Neural progenitor cell (in vitro differentiated cells): ENCODE results near the gene SLC6A9. TPM values are rescaled to one million over a fixed set of nuclear protein-coding genes. Genes with fewer than 3 reads are reported as not detected.
A peak's percentile ranks its signal among the peaks of the same experiment; 100 is the strongest.

ENCODE experiments used
- DNase-seq: peaks from one replicate; pipeline ENCODE4 v3.0.0-alpha.2; 2016; ENCODE audit warnings: low spot score
- H2AFZ ChIP-seq: fragments of 200-600 bp; sonication (generic); replicated peaks from 2 replicates; pipeline ENCODE4 v1.6.1; 2016; ENCODE audit warnings: antibody characterized with exemption
- H3F3A ChIP-seq: fragments of 200-600 bp; sonication (generic); 2 replicates; pipeline ENCODE4 v1.6.1; 2016; ENCODE audit warnings: antibody characterized with exemption, low read depth
- H3K27ac ChIP-seq: fragments of 200-600 bp; sonication (generic); 2 replicates; pipeline ENCODE4 v1.5.1; 2016; ENCODE audit warnings: mild to moderate bottlenecking
- H3K27me3 ChIP-seq: fragments of 200-600 bp; sonication (generic); 2 replicates; pipeline ENCODE4 v1.6.1; 2016; ENCODE audit warnings: mild to moderate bottlenecking, moderate library complexity
- H3K36me3 ChIP-seq: fragments of 200-600 bp; sonication (generic); 2 replicates; pipeline ENCODE4 v1.5.1; 2016
- H3K4me1 ChIP-seq: fragments of 200-600 bp; sonication (generic); 2 replicates; pipeline ENCODE4 v1.6.1; 2016; ENCODE audit warnings: mixed run types
- H3K4me2 ChIP-seq: fragments of 200-600 bp; sonication (generic); 2 replicates; pipeline ENCODE4 v1.6.1; 2016
- H3K4me3 ChIP-seq: fragments of 200-600 bp; sonication (generic); 2 replicates; pipeline ENCODE4 v1.5.1; 2016
- H3K79me2 ChIP-seq: fragments of 200-600 bp; sonication (generic); 2 replicates; pipeline ENCODE4 v1.6.1; 2016; ENCODE audit warnings: low read depth
- H3K9ac ChIP-seq: fragments of 200-600 bp; sonication (generic); 2 replicates; pipeline ENCODE4 v1.6.1; 2016
- H3K9me3 ChIP-seq: fragments of 200-600 bp; sonication (generic); 2 replicates; pipeline ENCODE4 v1.5.1; 2016; ENCODE audit warnings: low read depth
- H4K20me1 ChIP-seq: fragments of 200-600 bp; sonication (generic); 2 replicates; pipeline ENCODE4 v1.6.1; 2016; ENCODE audit warnings: low read depth
- H3K27ac Mint-ChIP-seq: 3 replicates; pipeline ENCODE4 v1.8.0; 2021; ENCODE audit warnings: mixed read lengths
- H3K27me3 Mint-ChIP-seq: 2 replicates; pipeline ENCODE4 v1.8.0; 2022; ENCODE audit warnings: low read depth, mild to moderate bottlenecking, inconsistent platforms, moderate library complexity, mixed read lengths; ENCODE audit not compliant: insufficient read depth
- H3K36me3 Mint-ChIP-seq: 3 replicates; pipeline ENCODE4 v1.8.0; 2021; ENCODE audit warnings: mixed read lengths
- H3K4me1 Mint-ChIP-seq: 3 replicates; pipeline ENCODE4 v1.8.0; 2021; ENCODE audit warnings: mixed read lengths
- H3K4me3 Mint-ChIP-seq: 3 replicates; pipeline ENCODE4 v1.8.0; 2021; ENCODE audit warnings: mild to moderate bottlenecking, moderate library complexity, mixed read lengths
- H3K9me3 Mint-ChIP-seq: 3 replicates; pipeline ENCODE4 v1.8.0; 2020; ENCODE audit warnings: mixed read lengths
- EZH2 ChIP-seq: fragments of 200-600 bp; sonication (generic); IDR thresholded peaks from 2 replicates; pipeline ENCODE4 v1.6.1; 2017; ENCODE audit warnings: antibody characterized with exemption, mild to moderate bottlenecking, moderate library complexity
- EZH2phosphoT487 ChIP-seq: fragments of 200-600 bp; sonication (generic); IDR thresholded peaks from 2 replicates; pipeline ENCODE4 v1.6.1; 2017; ENCODE audit warnings: antibody characterized with exemption
- total RNA-seq: library from RNA; depleted of rRNA; stranded (reverse); fragments of >200 nt; gene quantifications from 2 replicates; pipeline ENCODE4 v1.2.3, GENCODE V29; 2015; ENCODE audit warnings: low replicate concordance
- TF ChIP-seq, protein P1 (sequence below): fragments of 200-600 bp; sonication (generic); IDR thresholded peaks from 2 replicates; pipeline ENCODE4 v1.5.1; 2017; ENCODE audit warnings: antibody characterized with exemption, mild to moderate bottlenecking

The SLC6A9 gene
- 1.4 and 5.6 TPM in 2 replicates for total RNA-seq

DNA sequence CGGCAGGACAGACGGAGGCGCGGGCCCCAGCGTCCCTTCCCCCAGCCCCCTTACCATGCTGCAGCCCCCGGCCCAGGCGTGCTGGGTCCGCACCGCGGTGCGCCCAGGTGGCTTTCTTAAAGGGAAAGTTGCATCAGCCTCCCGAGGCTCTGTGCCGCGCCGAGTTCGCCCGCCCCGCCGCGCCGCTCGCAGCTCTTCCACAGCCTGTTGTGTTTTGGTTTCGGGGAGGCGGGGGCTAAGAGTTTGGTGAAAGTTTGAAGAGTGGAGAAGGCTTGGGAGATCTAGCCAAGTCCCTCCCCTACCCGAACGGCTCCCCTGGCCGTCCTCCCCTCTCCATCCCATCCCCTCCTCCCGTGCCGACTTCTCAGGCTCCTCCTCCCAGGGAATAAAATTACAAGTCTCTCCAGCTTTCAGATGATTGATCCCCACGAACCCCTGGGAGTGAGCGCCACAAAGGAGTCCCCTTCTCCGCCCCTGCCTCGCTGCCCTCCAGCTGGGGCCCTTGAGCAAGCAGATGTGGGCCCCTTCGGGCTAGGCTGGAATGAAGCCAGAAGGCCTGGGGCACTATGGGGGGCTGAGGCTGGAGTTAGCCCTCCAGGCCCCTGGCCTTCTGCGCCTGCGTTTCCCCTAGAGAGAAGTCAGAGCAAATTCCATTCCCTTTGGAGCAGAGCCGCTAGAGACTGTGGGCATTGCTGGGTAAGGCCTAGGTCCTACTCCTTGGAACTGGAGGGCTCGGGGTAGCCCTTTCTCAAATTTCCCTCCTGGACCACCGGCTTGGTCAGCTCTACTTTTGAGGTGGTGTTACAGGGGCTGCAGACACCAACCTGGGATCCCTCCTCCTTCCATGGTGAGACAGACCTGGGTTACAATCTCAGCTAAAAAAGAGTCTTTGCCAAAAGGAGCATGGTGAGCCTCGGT is at the start of gene SLC6A9:
SLC6A9 (minus strand) TSS at position 211 of the 918 bp plus-strand sequence. CDS start 7,185 bp downstream, outside the sequence.
- no peaks in the 10 kb centered on the region for H3K9me3 Mint-ChIP-seq
- H3K9ac ChIP-seq, result peak within 1 kb of the TSS; percentile 56
- peaks cover 4% of the 10 kb centered on the region for H3K27me3 Mint-ChIP-seq
- H3K27ac ChIP-seq, result peak within 1 kb of the TSS; percentile 71
- H3K4me1 ChIP-seq, result peaks cover 26% of the 10 kb centered on the region
- no peaks in the 10 kb centered on the region for H3K36me3 ChIP-seq
- H4K20me1 ChIP-seq, result no peaks in the 10 kb centered on the region
- peaks cover 36% of the 10 kb centered on the region for H3F3A ChIP-seq
- H3K9me3 ChIP-seq, result no peaks in the 10 kb centered on the region
- peak within 1 kb of the TSS; percentile 83 for H3K27ac Mint-ChIP-seq
- H3K4me1 Mint-ChIP-seq, result peaks cover 51% of the 10 kb centered on the region
- no peaks in the 10 kb centered on the region for H3K27me3 ChIP-seq
- peak within 1 kb of the TSS; percentile 97 for H2AFZ ChIP-seq
- peak within 1 kb of the TSS; percentile 95 for H3K4me2 ChIP-seq
- peaks cover 18% of the 10 kb centered on the region for H3K79me2 ChIP-seq
- H3K4me3 ChIP-seq, result peak within 1 kb of the TSS; percentile 92
- peak within 1 kb of the TSS; percentile 92 for H3K4me3 Mint-ChIP-seq
- TF ChIP-seq, protein P1, sequence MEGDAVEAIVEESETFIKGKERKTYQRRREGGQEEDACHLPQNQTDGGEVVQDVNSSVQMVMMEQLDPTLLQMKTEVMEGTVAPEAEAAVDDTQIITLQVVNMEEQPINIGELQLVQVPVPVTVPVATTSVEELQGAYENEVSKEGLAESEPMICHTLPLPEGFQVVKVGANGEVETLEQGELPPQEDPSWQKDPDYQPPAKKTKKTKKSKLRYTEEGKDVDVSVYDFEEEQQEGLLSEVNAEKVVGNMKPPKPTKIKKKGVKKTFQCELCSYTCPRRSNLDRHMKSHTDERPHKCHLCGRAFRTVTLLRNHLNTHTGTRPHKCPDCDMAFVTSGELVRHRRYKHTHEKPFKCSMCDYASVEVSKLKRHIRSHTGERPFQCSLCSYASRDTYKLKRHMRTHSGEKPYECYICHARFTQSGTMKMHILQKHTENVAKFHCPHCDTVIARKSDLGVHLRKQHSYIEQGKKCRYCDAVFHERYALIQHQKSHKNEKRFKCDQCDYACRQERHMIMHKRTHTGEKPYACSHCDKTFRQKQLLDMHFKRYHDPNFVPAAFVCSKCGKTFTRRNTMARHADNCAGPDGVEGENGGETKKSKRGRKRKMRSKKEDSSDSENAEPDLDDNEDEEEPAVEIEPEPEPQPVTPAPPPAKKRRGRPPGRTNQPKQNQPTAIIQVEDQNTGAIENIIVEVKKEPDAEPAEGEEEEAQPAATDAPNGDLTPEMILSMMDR, result no peak
- TF ChIP-seq EZH2phosphoT487, result no peak
- no peak for TF ChIP-seq EZH2
- DNase-seq, result peak; percentile 86
- H3K36me3 Mint-ChIP-seq, result peaks cover 1% of the 10 kb centered on the region

DNA sequence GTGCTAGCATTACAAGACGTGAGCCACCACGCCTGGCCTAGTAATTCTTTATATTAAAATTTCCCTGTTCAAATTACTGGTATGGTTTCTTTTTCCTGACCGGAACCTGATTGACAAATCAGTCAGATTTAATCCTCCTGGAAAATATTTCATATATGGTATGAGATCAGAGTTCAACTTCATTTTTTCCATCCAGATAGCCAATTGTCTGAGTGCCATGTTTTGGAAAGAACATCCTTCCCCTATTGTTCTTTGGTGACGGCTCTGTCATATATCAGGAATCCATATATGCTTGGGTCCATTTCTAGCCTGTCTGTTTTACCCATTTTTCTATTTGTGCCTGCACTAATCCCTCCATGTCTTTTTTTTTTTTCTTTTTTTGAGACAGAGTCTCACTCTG is 48.3 kb upstream of the SLC6A9 start:
- Histone ChIP-seq H3K27ac (no peak overlapping the region), H2AFZ (no peak overlapping the region), H4K20me1 (no peaks in the 10 kb centered on the region), H3K9ac (no peak overlapping the region), H3K27me3 (no peaks in the 10 kb centered on the region), H3F3A (no peaks in the 10 kb centered on the region), H3K9me3 (no peaks in the 10 kb centered on the region), H3K4me2 (no peak overlapping the region), H3K4me1 (no peaks in the 10 kb centered on the region), H3K79me2 (no peaks in the 10 kb centered on the region), H3K36me3 (no peaks in the 10 kb centered on the region), H3K4me3 (no peak overlapping the region)
- Mint-ChIP-seq H3K27ac (no peak overlapping the region), H3K9me3 (no peaks in the 10 kb centered on the region), H3K36me3 (no peaks in the 10 kb centered on the region), H3K4me1 (peaks cover 15% of the 10 kb centered on the region), H3K4me3 (no peak overlapping the region), H3K27me3 (peaks cover 3% of the 10 kb centered on the region)
- DNase-seq, result no peak
- TF ChIP-seq EZH2phosphoT487 (no peak), EZH2 (no peak)
- TF ChIP-seq, protein P1, result no peak

DNA sequence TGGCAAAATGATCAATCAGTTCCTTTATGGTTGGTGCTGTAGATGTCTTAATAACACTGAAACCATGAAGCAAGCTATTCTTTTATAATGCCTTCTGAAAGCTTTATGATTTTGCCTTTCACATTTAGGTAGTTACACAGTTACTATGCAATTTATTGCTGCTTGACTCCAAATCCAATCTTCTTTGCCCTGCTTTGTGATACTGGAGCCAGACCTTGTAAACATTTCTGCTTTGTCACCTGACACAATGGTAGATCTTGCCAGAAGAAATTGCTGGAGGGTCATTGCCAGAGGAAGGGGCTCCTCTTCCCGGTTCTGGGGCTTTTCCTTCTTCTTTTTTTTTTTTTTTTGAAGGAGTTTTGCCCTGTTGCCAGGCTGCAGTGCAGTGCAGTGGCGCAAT is 46.8 kb upstream of the SLC6A9 start:
- Mint-ChIP-seq H3K27ac (no peak overlapping the region), H3K4me3 (no peak overlapping the region), H3K36me3 (no peaks in the 10 kb centered on the region), H3K27me3 (peaks cover 3% of the 10 kb centered on the region), H3K9me3 (no peaks in the 10 kb centered on the region), H3K4me1 (peaks cover 15% of the 10 kb centered on the region)
- no peak overlapping the region for H3K4me2 ChIP-seq
- no peak overlapping the region for H3K9ac ChIP-seq
- TF ChIP-seq, protein P1, result no peak
- TF ChIP-seq EZH2 (no peak), EZH2phosphoT487 (no peak)
- no peak overlapping the region for H3K4me3 ChIP-seq
- no peak overlapping the region for H2AFZ ChIP-seq
- DNase-seq, result no peak
- no peaks in the 10 kb centered on the region for H3K27me3 ChIP-seq
- no peaks in the 10 kb centered on the region for H3F3A ChIP-seq
- no peaks in the 10 kb centered on the region for H3K9me3 ChIP-seq
- H3K79me2 ChIP-seq, result no peaks in the 10 kb centered on the region
- H3K27ac ChIP-seq, result no peak overlapping the region
- H3K4me1 ChIP-seq, result no peaks in the 10 kb centered on the region
- no peaks in the 10 kb centered on the region for H4K20me1 ChIP-seq
- H3K36me3 ChIP-seq, result no peaks in the 10 kb centered on the region
